GM18870 (cell line): Measurements from ENCODE around the gene DROSHA.

Experiments
- ATAC-seq: cut with Tn5 transposase; IDR thresholded peaks from one replicate; pipeline ENCODE4 v1.9.1; 2021; ENCODE audit warnings: moderate library complexity; ENCODE audit not compliant: unreplicated experiment

The DROSHA gene

DNA sequence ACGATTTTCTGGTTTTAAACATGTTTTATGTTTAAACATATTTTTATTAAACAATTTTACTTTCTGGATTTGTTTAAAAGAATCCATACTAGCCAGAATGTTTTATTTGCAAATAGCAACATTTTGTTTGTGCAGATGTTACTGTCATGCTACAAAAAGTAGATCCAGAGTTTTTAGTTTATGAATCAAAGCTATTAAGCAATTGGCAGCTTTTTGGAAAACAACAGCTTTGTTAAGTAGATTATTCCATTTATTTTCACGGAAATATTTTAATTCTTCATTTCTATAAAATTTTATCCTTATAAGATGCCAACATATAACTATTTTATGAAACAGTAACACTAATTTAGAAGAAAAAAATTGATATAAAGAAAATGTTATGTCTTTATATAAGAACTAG is 60.9 kb downstream of the DROSHA start:
- no peak for ATAC-seq

DNA sequence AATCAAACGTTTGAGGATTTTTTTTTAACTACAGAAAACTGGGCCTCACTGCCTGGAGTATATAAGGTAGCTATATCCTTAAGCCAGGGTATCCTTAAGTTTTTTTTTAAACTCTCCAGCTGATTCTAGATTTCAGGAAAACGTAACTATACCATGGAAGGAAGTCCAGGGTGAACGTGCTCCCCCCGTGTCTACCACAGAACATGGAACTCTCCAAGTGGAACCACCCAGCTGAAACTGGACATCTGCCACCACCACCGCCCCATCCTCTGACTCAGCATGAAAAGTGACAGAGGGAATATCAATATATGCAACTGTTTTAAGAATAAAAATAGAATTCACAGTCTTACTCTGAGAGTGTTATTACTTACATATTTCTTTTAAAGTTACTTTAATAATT is 61.3 kb downstream of the DROSHA start:
- no peak for ATAC-seq

DNA sequence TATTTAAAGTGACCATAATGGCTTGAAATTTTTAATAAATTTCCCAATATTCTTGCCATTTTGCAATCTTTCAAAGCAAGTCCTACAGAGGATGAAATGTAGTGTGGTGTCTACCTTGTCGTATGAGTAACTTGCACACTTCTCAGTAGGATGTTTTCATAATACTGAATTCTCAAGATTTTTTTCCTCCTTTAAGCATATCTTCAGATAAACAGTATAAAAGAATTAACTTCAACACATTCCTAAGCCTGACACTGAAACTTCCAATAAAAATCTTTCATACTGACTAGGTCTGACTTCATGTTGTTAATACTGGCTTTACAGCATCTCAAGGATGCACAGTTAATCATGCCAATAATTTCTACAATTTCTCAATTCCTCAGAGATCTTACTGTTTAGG is 62.0 kb downstream of the DROSHA start:
- no peak for ATAC-seq

DNA sequence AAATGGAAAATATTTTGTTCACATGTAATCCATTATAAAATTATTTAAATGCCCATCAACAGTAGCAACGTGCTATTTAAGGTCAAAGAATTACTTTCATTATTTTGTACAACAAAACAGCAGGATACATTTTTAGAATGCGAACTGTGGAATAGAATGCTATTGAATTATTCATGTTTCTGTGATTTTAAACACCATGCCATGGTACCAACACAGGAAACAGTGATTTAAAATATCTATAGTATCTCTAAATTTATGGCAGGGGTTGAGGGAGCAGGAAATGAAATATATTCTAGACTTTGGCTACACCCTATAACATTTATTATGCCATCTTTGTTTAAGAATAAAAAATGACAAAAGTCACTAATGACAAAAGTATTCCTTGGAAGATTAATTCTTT is 62.4 kb downstream of the DROSHA start:
- ATAC-seq, result no peak

DNA sequence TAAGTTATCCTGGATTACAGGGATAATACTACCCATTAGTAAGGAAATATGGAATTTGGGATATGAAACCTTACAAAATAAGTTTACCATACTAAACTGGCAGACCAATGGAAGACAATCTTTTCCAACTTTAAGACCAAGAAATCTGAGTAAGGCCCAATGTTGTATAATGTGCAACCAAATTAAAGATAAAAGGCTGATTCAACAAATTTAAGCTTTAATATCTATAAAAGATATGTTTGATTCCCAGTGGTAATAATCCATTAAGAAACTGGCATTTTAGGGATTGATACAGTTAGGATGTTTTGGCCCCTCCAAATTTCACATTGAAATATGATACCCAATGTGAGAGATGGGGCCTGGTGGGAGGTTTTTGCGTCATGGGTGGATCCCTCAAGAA is 66.6 kb downstream of the DROSHA start:
- ATAC-seq, result no peak

DNA sequence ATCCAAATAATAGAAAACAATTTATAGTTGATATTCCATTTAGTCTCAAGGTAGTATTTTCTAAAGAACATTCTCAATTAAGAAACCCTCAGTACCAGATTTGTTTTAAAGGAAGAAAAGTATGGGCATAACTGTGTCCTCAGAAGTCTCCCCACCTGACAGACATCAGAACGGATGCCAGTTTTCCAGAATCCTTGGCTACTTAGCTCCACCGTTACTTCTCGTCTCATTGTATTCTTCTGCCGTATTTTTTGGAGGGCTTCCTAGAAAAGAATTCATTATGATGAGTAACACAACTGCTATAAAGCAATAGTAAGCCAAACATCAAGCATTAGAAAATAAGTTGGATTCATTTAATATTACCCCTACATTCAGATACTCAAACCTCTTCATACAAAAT is 67.8 kb downstream of the DROSHA start:
- no peak for ATAC-seq

DNA sequence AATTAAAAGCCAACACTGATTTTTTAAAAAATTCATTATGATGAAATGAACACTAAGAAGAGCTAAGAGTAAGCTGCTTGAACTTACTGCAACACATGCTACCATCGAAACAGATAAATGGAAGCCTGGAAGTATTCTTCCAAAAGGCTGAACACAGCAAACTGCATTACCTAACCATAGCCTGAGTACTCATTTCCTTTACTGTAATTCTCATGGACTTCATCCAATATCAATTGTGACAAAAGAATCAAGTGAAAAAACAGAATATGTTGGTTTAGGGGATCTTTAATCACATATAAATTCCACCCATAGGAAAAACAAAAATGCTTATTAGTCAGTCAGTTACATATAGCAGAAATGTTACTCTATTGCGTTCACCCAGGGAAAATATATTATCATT is 68.5 kb downstream of the DROSHA start:
- ATAC-seq, result no peak

DNA sequence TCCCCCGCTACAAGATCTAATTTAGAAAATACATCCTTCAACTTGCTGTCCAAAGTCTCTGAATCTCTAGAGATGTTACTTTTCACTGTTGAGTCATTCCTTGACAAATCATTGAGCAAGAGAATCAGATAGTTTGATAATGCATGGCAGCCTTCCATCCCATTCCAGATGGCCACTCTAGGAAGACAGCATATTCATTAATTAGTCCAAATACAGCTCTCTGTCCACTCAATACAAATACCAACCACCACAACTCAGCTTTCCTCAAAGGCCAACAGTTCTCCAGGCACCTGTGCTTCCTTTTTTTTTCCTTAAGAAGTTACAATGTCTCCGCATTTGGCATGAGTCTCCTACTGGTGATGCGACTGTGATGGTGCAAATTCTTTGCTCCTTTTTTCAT is 72.3 kb downstream of the DROSHA start:
- ATAC-seq, result no peak

DNA sequence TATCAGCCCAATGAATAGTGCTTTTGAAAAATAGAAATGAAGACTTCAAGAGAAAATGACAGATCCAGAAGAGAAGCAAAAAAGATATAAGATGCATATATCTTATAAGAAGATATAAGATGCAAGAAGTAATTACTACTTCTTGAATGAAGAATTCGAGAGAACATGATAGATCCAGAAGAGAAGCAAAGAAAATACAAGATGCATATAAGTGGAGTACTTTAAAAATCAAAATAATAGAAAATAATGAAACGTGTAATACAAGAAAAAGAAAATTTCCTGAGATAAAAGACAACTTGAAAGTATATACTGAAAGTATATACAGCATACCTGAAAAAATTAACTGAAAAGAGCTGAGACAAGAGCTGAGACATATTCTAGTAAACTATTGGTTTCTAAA is 76.7 kb downstream of the DROSHA start:
- no peak for ATAC-seq

DNA sequence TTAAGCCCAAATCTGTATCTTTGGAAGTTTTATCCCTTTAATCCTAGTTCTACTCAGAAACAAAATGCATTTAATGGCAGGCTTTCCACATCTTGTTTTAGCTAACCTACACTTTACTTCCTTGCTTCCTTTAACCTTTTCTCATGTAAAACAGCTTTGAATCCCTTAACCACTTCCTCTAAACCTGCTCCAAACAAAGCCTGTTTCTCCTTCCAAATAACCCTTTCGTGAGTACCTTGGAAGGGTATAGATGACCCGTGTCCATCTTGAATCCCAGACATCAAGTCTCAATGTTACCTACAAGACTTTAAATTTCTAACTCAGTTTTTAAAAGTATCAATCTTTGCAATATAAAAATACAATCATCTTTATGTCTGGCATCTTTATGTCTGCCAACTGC is 78.4 kb downstream of the DROSHA start:
- ATAC-seq, result no peak

DNA sequence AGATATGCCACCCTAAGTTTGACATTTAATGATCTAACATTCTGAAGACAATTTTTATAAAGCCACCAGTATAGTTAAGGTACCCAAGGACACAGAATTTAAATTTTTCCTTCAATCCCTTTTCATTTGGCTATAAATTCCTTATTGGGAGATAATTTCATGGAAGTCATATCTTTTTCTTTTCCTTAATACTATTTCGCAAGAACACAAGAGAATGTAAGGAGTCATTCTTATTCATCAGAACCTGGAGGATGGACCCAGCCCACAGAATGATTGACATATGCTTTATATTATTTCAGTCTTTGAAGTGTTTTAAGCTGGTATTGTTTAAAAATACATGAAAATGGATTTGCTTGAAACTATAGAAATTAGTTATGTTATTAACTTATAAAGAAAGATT is 79.6 kb downstream of the DROSHA start:
- no peak for ATAC-seq

DNA sequence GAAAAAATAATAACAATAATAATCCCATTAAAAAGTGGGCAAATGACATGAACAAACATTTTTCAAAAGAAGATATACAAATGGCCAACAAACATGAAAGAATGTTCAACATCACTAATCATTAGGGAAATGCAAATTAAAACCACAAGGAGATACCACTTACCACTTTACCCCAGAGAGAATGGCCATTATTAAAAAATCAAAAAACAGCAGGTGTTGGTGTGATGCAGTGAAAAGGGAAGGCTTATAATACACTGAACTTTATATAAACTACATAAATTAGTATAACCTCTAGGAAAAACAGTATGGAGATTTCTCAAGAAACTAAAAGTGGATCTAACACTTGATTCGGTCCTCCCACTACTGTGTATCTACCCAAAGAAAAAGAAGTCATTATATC is 81.9 kb downstream of the DROSHA start:
- ATAC-seq, result no peak

DNA sequence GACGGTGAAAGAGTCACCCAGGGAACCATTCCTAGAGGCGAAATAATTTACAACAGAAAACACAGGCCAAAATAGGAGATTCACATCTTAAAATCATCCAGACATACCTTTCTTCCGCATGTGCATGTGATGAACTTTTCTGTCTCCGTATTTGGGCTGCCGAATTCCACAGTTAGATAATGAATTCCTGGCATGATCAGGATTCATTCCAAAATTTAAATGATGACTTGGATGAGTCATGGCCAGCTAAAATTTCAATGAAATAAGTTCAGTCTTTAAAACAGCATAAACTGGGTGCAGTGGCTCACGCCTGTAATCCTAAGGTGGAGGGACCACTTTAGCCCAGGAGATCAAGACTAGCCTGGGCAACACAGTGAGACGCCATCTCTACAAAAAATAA is 82.7 kb downstream of the DROSHA start:
- ATAC-seq, result no peak

DNA sequence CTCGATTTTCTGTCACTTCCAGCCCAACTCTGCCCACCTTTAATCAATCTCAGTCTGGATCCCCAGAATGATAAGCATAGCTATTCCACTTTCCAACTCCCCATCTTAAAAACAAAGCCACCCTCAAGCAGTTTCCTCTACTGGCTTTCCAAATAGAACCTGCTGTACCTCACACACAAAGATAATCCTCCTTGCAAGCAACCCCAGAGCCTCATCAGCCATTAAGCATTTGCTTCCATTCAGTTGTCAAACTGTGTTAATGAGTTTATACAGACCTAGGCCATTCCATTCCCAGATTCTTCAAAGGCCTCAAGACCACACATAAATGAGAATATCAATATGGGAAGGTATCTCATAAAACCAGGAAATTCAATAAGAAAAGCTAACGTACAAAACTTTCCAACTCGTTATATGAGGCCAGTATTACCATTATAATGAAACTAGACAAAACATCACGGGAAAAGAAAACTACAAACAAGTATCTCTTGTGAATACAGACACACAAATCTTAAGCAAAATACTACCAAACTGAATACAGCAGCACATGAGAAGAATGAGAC is 86.8 kb downstream of the DROSHA start:
- ATAC-seq, result no peak

DNA sequence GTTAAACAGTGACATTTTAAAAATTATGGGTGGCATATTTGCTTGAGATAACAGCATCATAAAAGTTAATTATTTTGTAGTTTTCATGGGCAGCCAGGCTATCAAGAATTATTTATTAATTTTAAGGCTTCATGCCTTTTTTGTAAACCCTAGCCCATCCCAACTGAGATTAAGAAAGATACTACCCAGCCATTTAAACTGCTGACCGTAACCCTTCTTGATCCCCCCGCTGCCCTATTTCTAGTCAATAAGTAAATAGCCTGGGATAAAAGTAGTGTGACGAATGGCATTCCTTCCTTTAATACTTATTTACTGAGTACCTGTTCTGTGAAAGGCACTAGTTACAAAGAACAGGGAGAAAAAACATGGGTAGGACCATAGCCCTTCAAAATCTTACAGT is 88.3 kb downstream of the DROSHA start:
- ATAC-seq, result no peak

DNA sequence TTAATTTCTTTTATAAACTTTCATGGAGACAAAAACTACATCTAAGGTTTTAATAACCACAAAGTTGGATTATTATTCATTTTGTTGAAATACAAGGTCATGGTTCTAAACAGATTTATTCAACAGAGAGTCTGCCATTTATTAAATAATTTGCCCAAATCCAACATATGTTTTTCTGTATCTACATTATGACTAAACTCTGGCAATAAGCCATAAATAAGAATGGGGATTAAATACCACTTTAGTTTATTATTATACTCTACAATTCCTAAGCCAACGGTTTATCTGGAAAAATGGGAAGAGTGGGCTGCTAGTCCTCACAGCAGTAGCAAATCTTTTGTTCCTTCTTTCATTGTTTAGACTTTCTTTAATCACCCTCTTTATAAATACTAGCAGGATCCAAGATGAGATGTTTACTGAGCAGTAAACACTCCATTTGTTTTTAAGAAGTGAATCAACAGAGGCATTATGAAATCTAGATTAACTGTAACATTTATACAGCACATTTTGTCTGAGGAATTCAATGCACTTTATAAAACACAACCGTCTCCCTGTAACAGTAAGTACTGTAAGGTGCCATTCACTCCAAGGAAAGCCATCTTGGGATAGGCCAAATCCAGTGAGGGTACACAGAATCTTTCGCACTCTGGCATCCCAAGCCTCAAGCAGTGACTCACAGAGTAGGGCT is 89.7 kb downstream of the DROSHA start:
- no peak for ATAC-seq

DNA sequence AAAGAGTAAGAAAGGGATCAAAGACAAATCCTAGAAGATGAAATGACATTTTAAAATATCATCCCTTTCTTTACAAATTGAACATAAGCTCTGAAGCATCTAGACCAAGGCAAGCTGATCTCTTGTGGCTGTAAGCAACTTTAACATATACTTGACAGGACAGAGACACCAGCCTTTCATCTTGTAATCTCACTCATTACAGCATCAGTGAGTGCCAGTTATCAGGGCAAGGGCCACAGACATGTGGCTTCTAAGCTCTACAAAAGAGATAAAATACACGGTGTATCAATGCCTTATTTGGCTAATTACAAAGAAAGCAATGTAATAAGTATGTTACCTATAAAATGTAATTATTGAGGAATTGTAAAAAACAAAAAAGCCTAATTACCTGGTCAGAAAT is 95.0 kb downstream of the DROSHA start:
- ATAC-seq, result no peak

DNA sequence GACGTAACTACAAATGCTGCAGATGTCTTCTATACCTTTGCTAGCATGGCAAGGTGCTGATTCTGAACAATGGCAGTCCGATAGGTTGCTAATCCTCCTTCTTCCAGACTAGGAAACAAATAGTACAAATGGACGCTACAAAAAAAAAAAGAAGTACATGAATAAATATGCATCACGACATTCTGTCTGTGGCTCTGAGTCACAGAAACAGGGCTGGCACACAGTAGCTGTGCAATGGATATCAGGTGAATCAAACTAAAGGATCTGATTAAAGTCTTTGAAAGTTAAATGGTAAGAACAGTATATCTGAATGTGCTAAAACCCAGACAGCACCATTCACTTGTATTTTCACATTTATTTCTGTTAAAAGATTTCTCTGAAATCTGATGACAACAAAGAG is 96.2 kb downstream of the DROSHA start:
- ATAC-seq, result no peak

DNA sequence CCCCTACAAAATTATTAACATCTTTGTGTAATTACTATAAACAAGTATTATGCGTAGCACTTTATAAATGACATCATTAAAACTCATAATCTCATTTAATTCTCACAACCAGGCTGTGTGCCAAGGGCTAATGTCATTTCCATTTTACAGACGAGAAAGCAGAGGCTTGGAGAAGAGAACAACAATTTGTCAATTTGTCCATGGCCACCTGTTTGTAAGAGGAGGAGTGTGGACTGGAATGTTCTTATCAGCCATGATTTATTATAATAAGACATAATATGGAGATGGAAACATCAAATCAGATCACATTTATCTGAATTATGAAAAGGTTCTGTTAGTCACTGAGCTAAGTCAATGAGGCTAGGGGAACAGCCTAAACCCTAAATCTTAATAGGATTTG is 97.0 kb downstream of the DROSHA start:
- ATAC-seq, result no peak

DNA sequence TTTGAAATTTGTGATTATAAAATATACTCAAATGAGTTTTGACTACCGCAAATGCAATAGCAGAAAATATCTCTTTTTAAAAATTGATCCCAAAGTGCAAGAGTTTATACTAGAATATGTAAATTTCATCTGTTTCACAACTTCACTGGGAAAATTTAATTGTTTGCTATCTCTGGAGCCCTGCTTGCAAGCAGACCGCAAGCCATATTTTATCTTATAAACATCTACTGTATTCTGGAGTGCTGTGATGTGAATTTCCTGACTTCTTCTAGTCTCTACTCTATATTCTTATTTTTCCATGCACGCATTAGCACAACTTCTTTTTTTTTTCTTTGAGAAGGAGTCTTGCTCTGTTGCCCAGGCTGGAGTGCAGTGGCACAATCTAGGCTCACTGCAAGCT is 98.7 kb downstream of the DROSHA start:
- ATAC-seq, result no peak

DNA sequence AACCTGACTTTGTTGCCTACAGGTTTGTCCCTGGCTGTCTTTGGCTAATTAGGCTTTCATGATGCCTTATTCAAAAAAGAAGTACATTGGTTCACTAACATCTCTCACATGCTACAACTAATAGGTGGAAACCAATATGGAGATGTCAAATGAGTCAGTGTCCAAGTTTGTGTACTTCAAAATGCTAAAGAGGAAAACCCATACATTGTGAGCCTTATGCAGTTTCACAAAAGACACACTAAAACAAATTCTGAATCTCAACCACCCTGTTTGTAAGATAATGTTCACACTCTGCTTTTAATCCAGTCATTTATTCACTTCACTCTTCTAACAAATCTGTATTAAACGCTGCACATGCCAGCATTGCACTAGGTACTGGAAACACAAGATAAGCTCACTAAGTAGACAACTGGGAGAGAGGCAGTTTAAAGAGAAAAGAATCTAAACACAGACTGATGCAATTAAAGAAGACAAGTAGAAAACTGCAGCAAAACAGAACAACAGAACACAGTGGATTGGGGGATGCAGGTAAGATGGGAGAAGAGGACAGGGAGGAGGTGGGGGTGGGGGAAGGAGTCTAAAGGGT is 104.1 kb downstream of the DROSHA start:
- ATAC-seq, result no peak

DNA sequence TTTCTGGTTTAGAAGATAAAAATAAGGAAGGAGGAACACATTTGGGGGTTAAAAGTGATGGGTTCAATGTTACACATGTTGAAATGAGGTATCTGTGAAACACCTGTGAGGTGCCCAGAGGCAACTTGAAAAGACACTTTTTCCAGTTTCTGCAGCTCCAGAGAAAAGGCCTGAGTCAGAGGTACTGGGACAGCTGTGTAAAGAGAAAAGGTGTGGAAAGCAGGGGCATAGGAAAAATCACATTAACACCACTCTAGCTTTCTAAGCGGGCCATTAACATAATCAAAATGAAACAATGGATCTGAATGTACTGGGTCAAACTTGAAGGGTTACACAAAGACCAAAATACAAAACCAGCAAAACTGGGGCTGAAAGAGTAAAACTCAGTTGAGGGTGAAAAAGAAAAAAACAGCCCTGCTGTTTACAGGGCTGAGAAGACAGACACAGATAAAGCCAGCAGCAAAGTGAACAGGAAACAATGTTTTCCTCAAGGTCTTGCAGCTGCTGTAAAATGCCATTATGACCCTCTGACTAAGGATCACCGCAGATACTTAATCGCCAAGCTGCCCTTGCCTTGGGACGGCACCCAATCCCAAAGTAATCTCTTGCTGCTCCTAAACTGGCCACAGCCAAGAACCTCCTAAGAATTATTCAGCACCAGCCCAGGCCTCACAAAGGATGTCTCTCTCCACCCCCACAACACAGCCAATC is 104.7 kb downstream of the DROSHA start:
- no peak for ATAC-seq
